WTC11 (cell line): Measurements from ENCODE around the gene MYH2. TPM values are rescaled to one million over a fixed set of nuclear protein-coding genes. Genes with fewer than 3 reads are reported as not detected.

Source experiments
- ATAC-seq: fragments of 200-7000 bp; cut with Tn5 transposase; 2 replicates; pipeline ENCODE4 v1.10.0; 2021; ENCODE audit warnings: mild to moderate bottlenecking, moderate library complexity
- CTCF ChIA-PET: fragments of 300-600 bp; sonication (Branson Sonifier 250); formaldehyde crosslinking; loops from one replicate; lab custom pipeline; 2021; ENCODE audit warnings: antibody characterized with exemption; lab: Charles Lee
- POLR2A ChIA-PET: fragments of 350-600 bp; sonication (Branson Sonifier 250); formaldehyde crosslinking; loops from one replicate; lab custom pipeline; 2021; ENCODE audit warnings: antibody characterized with exemption; lab: Charles Lee
- DNase-seq: peaks from one replicate; pipeline ENCODE4 v3.0.0; 2021; ENCODE audit warnings: low spot score
- H3K27ac Mint-ChIP-seq: 2 replicates; pipeline ENCODE4 v1.8.0; 2021; ENCODE audit warnings: mixed read lengths
- H3K27me3 Mint-ChIP-seq: 2 replicates; pipeline ENCODE4 v1.8.0; 2021; ENCODE audit warnings: low read depth, mild to moderate bottlenecking, moderate library complexity, mixed read lengths
- H3K36me3 Mint-ChIP-seq: 2 replicates; pipeline ENCODE4 v1.8.0; 2021; ENCODE audit warnings: mixed read lengths
- H3K4me1 Mint-ChIP-seq: 2 replicates; pipeline ENCODE4 v1.8.0; 2022; ENCODE audit warnings: mixed read lengths
- H3K4me3 Mint-ChIP-seq: 2 replicates; pipeline ENCODE4 v1.8.0; 2021; ENCODE audit warnings: mild to moderate bottlenecking, moderate library complexity, mixed read lengths
- H3K9me3 Mint-ChIP-seq: 2 replicates; pipeline ENCODE4 v1.8.0; 2021; ENCODE audit warnings: mixed read lengths
- AR ChIP-seq: fragments of 250-450 bp; sonication (Bioruptor Pico); IDR thresholded peaks from 2 replicates; pipeline ENCODE4 v1.9.0; 2021; ENCODE audit warnings: mild to moderate bottlenecking
- FOXK1 ChIP-seq: sonication (generic); formaldehyde crosslinking; IDR thresholded peaks from 2 replicates; pipeline ENCODE4 v1.8.0; 2022; ENCODE audit warnings: mild to moderate bottlenecking, moderate library complexity, missing genetic modification reagents
- FOXP4 ChIP-seq: sonication (generic); formaldehyde crosslinking; IDR thresholded peaks from 2 replicates; pipeline ENCODE4 v1.8.0; 2022; ENCODE audit warnings: mild to moderate bottlenecking, missing genetic modification reagents
- KAT7 ChIP-seq: sonication (generic); formaldehyde crosslinking; IDR thresholded peaks from 2 replicates; pipeline ENCODE4 v1.8.1; 2023; ENCODE audit warnings: missing genetic modification reagents, mild to moderate bottlenecking, borderline replicate concordance
- MAX ChIP-seq: sonication (generic); formaldehyde crosslinking; IDR thresholded peaks from 2 replicates; pipeline ENCODE4 v1.8.0; 2022; ENCODE audit warnings: mild to moderate bottlenecking, missing genetic modification reagents
- NFYB ChIP-seq: sonication (generic); formaldehyde crosslinking; conservative IDR thresholded peaks from 2 replicates; pipeline ENCODE4 v1.8.0; 2022; ENCODE audit warnings: low read depth, missing genetic modification reagents
- RORB ChIP-seq: fragments of 250-450 bp; sonication (Bioruptor Pico); IDR thresholded peaks from 2 replicates; pipeline ENCODE4 v1.9.0; 2021; ENCODE audit warnings: mild to moderate bottlenecking
- SOX15 ChIP-seq: fragments of 250-450 bp; sonication (Bioruptor Pico); IDR thresholded peaks from 2 replicates; pipeline ENCODE4 v1.9.0; 2021; ENCODE audit warnings: mild to moderate bottlenecking
- TP53 ChIP-seq: sonication (generic); formaldehyde crosslinking; IDR thresholded peaks from 2 replicates; pipeline ENCODE4 v1.8.1; 2023; ENCODE audit warnings: mild to moderate bottlenecking, missing genetic modification reagents
- USF1 ChIP-seq: sonication (generic); formaldehyde crosslinking; IDR thresholded peaks from 2 replicates; pipeline ENCODE4 v1.8.0; 2022; ENCODE audit warnings: mild to moderate bottlenecking, missing genetic modification reagents
- USF2 ChIP-seq: sonication (generic); formaldehyde crosslinking; IDR thresholded peaks from 2 replicates; pipeline ENCODE4 v1.8.1; 2023; ENCODE audit warnings: mild to moderate bottlenecking, missing genetic modification reagents, moderate library complexity
- ZNF232 ChIP-seq: sonication (generic); formaldehyde crosslinking; IDR thresholded peaks from 2 replicates; pipeline ENCODE4 v1.8.0; 2022; ENCODE audit warnings: mild to moderate bottlenecking, missing genetic modification reagents
- ZNF281 ChIP-seq: sonication (generic); formaldehyde crosslinking; IDR thresholded peaks from 2 replicates; pipeline ENCODE4 v1.8.0; 2023; ENCODE audit warnings: mild to moderate bottlenecking, missing genetic modification reagents
- ZNF396 ChIP-seq: fragments of 250-450 bp; sonication (Bioruptor Pico); IDR thresholded peaks from 2 replicates; pipeline ENCODE4 v1.8.0; 2021; ENCODE audit warnings: mild to moderate bottlenecking, moderate library complexity, borderline replicate concordance
- ZNF532 ChIP-seq: fragments of 250-450 bp; sonication (Bioruptor Pico); IDR thresholded peaks from 2 replicates; pipeline ENCODE4 v1.9.0; 2021; ENCODE audit warnings: mild to moderate bottlenecking, borderline replicate concordance
- ZNF671 ChIP-seq: fragments of 250-450 bp; sonication (Bioruptor Pico); IDR thresholded peaks from 2 replicates; pipeline ENCODE4 v1.8.0; 2021; ENCODE audit warnings: mild to moderate bottlenecking
- total RNA-seq: library from RNA; stranded (reverse); gene quantifications from 3 replicates; pipeline ENCODE4 v1.2.3, GENCODE V29; 2021

Gene MYH2
- total RNA-seq, 1 experiment from 2014 or later: 1.5 TPM

- TF ChIP-seq ZNF532 (CRISPR knock-in tag): no peak
- no peak for TF ChIP-seq ZNF232 (CRISPR knock-in tag)
- TF ChIP-seq USF2 (CRISPR knock-in tag): no peak
- TF ChIP-seq SOX15 (CRISPR knock-in tag): no peak
- TF ChIP-seq TP53 (CRISPR knock-in tag): no peak
Observed at GRCh38 chr17:10589553-10590145, 40.2 kb upstream of the MYH2 start (continued).

GRCh38 chr17:10585529-10585928 is 36.1 kb upstream of the MYH2 start:
- no peaks in the 10 kb centered on the region for H3K27me3 Mint-ChIP-seq
- H3K4me3 Mint-ChIP-seq: no peak overlapping the region
- TF ChIP-seq FOXP4 (no peak), USF1 (CRISPR knock-in tag) (no peak), MAX (no peak), ZNF281 (CRISPR knock-in tag) (no peak), ZNF671 (CRISPR knock-in tag) (no peak)
- POLR2A ChIA-PET: no interaction called here
- no peaks in the 10 kb centered on the region for H3K36me3 Mint-ChIP-seq
- CTCF ChIA-PET: no interaction called here
- ATAC-seq (no peak), DNase-seq (no peak)
- no peak overlapping the region for H3K27ac Mint-ChIP-seq
- peaks cover 6% of the 10 kb centered on the region for H3K9me3 Mint-ChIP-seq
- H3K4me1 Mint-ChIP-seq: no peaks in the 10 kb centered on the region

GRCh38 chr17:10583834-10584233 is 34.4 kb upstream of the MYH2 start:
- ATAC-seq: no peak
- H3K27ac Mint-ChIP-seq: no peak overlapping the region
- no peaks in the 10 kb centered on the region for H3K36me3 Mint-ChIP-seq
- POLR2A ChIA-PET: no interaction called here
- H3K9me3 Mint-ChIP-seq: peaks cover 5% of the 10 kb centered on the region
- DNase-seq: no peak
- no peak overlapping the region for H3K4me3 Mint-ChIP-seq
- no peaks in the 10 kb centered on the region for H3K4me1 Mint-ChIP-seq
- no peaks in the 10 kb centered on the region for H3K27me3 Mint-ChIP-seq
- CTCF ChIA-PET: no interaction called here
- TF ChIP-seq NFYB (CRISPR knock-in tag) (no peak), ZNF281 (CRISPR knock-in tag) (no peak), AR (no peak), RORB (CRISPR knock-in tag) (no peak), KAT7 (CRISPR knock-in tag) (no peak), FOXK1 (CRISPR knock-in tag) (no peak), ZNF396 (no peak)
